ENCODE measurements around the gene CPA4. TPM values are rescaled to one million over a fixed set of nuclear protein-coding genes. Genes with fewer than 3 reads are reported as not detected.

Gene CPA4
- total RNA-seq, 4 donors from 2014 or later: 0.22 to 0.51 TPM; not detected in 2

DNA sequence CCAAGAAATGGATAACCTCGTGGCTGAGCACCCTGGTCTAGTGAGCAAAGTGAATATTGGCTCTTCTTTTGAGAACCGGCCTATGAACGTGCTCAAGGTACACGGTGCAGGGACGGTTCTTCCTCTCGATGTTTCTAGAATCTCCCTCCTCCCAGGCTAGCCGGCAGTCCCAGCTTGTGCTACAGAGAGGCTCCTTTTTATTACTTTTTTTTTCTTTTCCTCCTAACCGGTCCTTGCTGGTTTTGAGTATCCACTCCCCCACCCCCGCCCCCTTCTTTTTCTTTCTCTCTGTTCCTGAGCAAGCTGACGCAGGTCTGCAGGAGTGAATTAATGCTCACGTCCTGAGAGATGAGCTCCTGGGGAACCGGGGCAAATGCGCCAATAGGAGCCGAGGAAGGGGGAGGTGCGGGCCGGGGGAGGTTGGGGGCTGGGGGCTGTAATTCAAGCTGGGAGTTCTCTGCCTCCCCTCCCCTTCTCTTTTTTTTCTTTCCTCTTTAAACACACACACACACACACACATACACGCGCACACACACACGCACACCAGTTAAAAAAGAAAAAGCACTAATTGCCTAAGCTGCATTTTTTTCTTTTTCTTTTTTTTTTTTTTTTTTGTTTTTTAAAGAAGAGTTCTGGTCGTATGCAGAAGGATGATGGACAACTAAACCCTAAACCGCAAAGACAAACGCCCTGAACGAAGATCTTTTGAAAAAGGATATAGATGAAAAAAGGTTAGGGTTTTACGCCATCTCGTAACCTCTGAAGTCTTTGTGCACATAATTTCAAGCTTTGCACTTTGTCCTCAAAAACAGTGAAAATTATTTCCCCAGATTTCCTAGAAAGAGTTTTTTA, 19.7 kb upstream of the CPA4 start:
- TF ChIP-seq, protein P1, sequence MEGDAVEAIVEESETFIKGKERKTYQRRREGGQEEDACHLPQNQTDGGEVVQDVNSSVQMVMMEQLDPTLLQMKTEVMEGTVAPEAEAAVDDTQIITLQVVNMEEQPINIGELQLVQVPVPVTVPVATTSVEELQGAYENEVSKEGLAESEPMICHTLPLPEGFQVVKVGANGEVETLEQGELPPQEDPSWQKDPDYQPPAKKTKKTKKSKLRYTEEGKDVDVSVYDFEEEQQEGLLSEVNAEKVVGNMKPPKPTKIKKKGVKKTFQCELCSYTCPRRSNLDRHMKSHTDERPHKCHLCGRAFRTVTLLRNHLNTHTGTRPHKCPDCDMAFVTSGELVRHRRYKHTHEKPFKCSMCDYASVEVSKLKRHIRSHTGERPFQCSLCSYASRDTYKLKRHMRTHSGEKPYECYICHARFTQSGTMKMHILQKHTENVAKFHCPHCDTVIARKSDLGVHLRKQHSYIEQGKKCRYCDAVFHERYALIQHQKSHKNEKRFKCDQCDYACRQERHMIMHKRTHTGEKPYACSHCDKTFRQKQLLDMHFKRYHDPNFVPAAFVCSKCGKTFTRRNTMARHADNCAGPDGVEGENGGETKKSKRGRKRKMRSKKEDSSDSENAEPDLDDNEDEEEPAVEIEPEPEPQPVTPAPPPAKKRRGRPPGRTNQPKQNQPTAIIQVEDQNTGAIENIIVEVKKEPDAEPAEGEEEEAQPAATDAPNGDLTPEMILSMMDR (IDR thresholded peaks at IDR 0.05; ENCODE audit: low read depth): no peak

DNA sequence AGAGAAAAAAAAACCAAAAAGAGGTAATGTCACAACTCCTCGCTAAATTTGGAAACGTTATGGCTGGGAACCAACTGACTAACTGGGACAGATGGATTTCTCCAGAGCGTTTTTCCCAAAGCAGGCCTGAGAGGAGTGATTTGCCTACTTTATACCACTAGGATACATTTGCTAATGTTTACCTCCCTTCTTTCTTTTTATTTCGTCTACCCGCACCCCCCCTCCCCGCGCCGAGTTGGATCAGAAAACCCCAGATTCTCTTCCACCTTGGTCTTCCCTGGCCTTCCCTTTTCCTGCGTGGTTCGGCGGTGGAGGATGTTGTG, 19.1 kb upstream of the CPA4 start:
- TF ChIP-seq, protein P1 (IDR thresholded peaks at IDR 0.05; ENCODE audit: low read depth): no peak

DNA sequence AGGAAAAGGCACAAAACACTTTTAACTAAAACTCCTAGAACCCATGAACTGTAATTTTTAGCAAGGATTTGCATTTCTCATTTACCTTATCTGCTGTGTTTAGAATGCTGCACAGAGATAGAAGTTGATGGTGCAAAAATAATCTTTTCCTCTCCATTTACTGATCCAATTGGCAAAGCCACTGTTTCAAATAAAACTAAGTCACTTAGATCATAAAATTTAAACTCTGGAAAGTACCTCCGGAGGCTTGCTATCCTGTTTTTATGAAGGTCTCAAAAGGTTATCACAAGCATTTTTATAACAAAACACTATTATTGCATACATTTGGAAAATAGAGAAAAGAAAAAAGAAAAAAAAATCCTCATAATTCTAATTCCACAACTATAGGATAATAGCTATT, 18.7 kb upstream of the CPA4 start:
- TF ChIP-seq, protein P1 (IDR thresholded peaks at IDR 0.05; ENCODE audit: low read depth): no peak

DNA sequence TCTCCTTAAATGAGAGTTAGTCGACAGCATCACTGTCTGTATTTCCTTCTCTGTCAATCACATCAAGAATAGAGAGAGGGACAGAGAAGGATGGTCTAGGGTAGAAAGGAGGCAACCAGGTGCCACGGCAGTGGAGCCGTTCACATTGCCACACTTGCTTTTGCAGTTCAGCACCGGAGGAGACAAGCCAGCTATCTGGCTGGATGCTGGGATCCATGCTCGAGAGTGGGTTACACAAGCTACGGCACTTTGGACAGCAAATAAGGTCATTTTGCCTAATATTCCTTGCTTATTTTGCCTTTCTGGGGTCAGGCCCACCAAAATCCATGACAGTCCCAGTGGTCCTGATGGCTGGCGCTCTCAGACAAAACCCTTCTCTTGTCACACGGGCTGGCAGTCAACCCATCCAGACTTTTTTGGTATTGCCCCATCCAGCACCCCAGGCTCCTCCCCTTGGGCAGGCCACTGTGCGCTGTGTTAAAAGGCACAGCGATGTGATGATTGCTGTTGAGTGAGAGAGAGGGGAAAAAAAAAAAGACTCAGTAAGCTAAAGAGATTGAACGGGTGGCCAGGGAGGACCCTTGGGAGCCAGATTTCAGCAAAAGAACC, 17.9 kb upstream of the CPA4 start:
- TF ChIP-seq, protein P1 (IDR thresholded peaks at IDR 0.05; ENCODE audit: low read depth): no peak

DNA sequence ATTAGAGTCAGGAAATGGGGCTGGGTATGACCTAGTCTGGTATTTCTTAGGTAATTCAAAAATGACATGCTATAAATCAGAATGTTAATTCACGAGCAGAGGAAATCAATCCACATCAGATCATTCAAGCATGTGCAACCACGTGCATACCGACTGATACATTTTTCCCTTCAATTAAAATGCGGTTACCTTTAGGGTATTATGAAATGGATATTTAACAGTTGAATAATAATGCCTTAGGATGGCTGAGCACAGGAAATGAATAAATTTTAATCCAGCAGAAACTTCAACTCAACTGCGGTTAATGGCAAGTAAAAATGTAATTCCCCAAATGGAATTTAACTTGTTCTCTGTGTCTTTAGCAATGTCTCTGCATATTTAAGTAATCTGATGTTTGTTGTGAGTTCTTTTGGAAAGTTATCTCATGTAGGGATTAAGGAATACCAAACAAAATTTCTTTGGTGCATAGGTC, 17.1 kb upstream of the CPA4 start:
- TF ChIP-seq, protein P1 (IDR thresholded peaks at IDR 0.05; ENCODE audit: low read depth): no peak

DNA sequence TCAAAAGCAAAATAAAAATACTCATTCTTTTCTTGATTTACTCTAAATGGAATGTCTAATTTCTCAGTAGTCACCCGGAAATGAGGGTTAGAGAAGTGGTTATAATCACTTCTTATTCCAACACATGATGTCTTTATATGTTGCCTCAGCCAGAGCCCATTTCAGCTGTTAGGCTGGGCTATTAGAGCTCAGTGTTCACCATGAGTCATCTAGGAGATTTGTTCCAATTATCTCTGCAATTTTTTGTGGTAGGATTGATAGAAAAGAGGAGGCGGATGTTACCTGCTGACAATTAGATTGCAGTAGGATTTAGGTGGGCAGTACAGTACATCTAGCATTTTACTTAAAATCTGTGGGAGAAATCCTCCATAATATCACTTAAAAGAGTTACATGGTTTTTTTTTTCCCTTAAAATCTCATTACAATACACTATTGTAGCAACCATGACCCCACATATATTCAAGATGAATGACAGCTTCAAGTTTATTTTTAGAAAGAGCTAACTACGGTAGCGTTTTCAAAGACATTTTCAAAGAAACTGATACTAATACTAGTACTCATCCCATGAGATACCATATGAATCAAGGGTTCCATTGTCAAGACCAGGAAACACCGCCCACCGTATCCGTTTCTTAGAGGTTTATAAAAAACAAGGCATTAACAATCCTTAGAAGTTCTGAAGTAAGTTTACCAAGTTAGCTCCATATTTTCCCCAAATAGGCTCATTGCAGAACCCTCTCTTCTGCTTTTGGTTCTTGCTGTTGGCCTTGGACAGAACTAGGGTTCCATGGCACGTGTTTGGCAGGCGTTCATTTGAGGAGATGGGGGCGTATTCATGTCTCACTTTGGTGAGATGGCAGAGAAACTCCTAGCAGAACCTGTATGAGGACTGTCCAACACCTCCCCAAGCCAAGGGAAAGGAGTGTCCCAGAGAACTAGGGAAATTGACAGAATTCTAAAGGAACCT, 15.9 kb upstream of the CPA4 start:
- TF ChIP-seq, protein P1 (IDR thresholded peaks at IDR 0.05; ENCODE audit: low read depth): no peak

Data from subcutaneous adipose tissue (tissue), 4 donors.